Fibroblast of pulmonary artery (primary cell): ENCODE data around the gene KMT2B.
A peak's percentile ranks its signal among the peaks of the same experiment; 100 is the strongest.
"Not testable (repeated sequence)": the region's sequence is repeated elsewhere in the genome, so short reads cannot be mapped to it uniquely, and the experiment has no call there.

Source experiments
- DNase-seq: peaks from one replicate; pipeline ENCODE4 v3.0.0-alpha.2; 2010; ENCODE audit warnings: low read depth
- H3K4me3 ChIP-seq: replicated peaks from 2 replicates; pipeline ENCODE4 v1.5.1; 2011; ENCODE audit warnings: low read depth, mild to moderate bottlenecking, control low read depth, low read length, moderate library complexity
- CTCF ChIP-seq: IDR thresholded peaks from 2 replicates; pipeline ENCODE4 v1.5.1; 2011; ENCODE audit warnings: mild to moderate bottlenecking, control low read depth, low read length, inconsistent platforms; ENCODE audit errors: missing control alignments

KMT2B gene

GRCh38 chr19:35673121-35673804 is 44.5 kb upstream of the KMT2B start:
- peak; percentile 40 for DNase-seq
- peak overlapping the region; percentile 48 for H3K4me3 ChIP-seq
- TF ChIP-seq CTCF, result no peak

DNA sequence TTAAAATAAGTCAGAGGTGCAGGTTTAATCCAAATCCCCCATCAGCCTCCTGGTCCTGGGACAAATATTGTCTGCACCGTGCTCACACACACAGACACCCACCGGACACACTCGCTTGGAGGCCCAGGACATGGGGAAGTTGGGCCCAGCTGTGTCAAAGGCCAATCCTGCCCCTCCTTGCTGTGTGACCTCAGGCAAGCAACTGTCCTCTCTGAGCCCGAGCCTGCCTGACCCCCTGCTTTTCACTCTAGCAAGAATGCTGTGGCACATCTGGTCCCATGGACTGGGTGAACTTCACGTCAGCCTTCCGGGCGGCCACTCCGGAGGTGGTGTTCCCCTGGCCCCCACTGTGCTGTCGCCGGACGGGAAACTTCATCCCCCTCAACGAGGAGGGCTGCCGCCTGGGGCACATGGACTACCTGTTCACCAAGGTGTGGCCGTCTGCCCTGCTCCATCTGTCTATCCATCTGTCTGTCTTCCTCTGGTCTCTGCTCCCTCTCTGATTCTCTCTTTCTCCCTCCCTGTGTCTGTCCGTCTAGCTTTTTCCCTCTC is 42.1 kb upstream of the KMT2B start:
- DNase-seq, result no peak
- H3K4me3 ChIP-seq, result no peak overlapping the region
- TF ChIP-seq CTCF, result no peak

GRCh38 chr19:35689836-35690235 is 28.0 kb upstream of the KMT2B start:
- DNase-seq, result no peak
- no peak for TF ChIP-seq CTCF
- no peak overlapping the region for H3K4me3 ChIP-seq

GRCh38 chr19:35691106-35691505 is 26.7 kb upstream of the KMT2B start:
- not testable (repeated sequence) for H3K4me3 ChIP-seq, DNase-seq

DNA sequence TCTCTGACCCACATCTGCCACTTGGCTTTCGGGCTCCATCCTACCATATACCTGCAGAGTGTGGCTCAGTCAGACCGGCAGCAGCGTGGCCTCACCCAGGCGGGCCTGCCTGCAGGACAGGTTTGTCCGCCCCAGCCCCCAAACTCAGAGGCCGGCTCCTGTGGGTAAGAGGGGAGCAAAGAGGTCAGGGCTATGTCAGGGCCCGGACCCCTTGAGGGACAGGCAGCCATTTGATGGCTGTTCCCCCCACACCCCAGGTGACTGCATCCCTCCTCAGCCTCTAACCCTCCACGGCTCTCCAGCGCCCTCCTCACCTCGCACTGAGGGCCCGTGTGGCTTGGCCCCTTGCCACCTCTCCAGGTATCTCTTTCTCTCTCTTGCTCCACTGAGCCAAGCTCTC is 25.8 kb upstream of the KMT2B start:
- no peak overlapping the region for H3K4me3 ChIP-seq
- DNase-seq, result no peak
- no peak for TF ChIP-seq CTCF

DNA sequence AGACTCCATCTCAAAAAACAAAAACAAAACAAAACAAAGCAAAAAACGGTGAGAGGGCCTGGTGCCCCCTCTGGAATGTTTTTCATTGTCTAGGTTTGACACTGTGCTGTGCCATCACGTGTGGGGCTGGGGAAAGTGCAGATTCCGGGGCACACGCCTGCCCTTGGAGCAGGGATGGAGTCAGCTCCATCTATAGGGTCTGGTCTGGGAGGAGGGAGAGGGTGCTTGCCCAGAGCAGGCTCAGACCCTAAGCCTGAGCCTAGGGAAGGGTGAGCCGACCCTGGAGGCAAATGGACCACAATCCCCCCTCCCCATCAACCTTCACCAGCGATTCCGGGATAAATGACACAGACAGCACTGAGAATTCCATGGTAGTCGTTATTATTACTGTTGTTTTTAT is 24.4 kb upstream of the KMT2B start:
- no peak for DNase-seq
- TF ChIP-seq CTCF, result no peak
- no peak overlapping the region for H3K4me3 ChIP-seq

- H3K4me3 ChIP-seq, result no peak overlapping the region
- peak; percentile 87 for DNase-seq
- TF ChIP-seq CTCF, result peak; percentile 99
Measured at GRCh38 chr19:35693835-35694599, 23.8 kb upstream of the KMT2B start.
